Endothelial cell of umbilical vein (primary cell): ENCODE measurements around the gene HOXA1. TPM values are rescaled to one million over a fixed set of nuclear protein-coding genes. Genes with fewer than 3 reads are reported as not detected.

Source experiments
- BruUV-seq: library from RNA; stranded (reverse); fragments of 400-500 nt; replicated peaks from 2 replicates; lab custom pipeline; 2021; lab: Mats Ljungman, UMichigan
- CTCF ChIA-PET: fragments of 300-600, 350-600 bp; sonication (Branson Sonifier 250); formaldehyde crosslinking; loops from one replicate; lab custom pipeline; 2021; ENCODE audit warnings: antibody characterized with exemption, inconsistent platforms; lab: Charles Lee
- POLR2A ChIA-PET: fragments of 300-600, 350-600 bp; sonication (Branson Sonifier 250); formaldehyde crosslinking; loops from one replicate; lab custom pipeline; 2021; ENCODE audit warnings: antibody characterized with exemption, inconsistent platforms; lab: Charles Lee
- DNase-seq: peaks from one replicate; pipeline ENCODE4 v3.0.0-alpha.2; 2011; ENCODE audit warnings: low read depth, low spot score
- FAIRE-seq: peaks from 2 replicates; lab custom pipeline; 2011; peaks lifted over from hg19 to GRCh38; lab: Jason Lieb, UNC
- H2AFZ ChIP-seq: 2 replicates; pipeline ENCODE4 v1.6.0; 2012; ENCODE audit warnings: low read depth, low read length, control low read depth, inconsistent platforms
- H3K27ac ChIP-seq: 2 replicates; pipeline ENCODE4 v1.5.1; 2011; ENCODE audit warnings: low read depth, mild to moderate bottlenecking, control low read depth, low read length, moderate library complexity; ENCODE audit not compliant: insufficient read depth
- H3K27me3 ChIP-seq, 2 experiments: 2 replicates each; pipeline versions ENCODE4 v1.6.0 to v1.6.1; 2011; ENCODE audit warnings: low read length in 2 of 2, mixed read lengths in 1 of 2; ENCODE audit not compliant: control insufficient read depth in 2 of 2, insufficient read depth in 2 of 2
- H3K36me3 ChIP-seq, 2 experiments: 2 replicates in 1 of 2; 3 replicates in 1 of 2; pipeline ENCODE4 v1.5.1; 2011; ENCODE audit warnings: low read length in 2 of 2, mild to moderate bottlenecking in 1 of 2, moderate library complexity in 1 of 2; ENCODE audit not compliant: control insufficient read depth in 2 of 2, insufficient read depth in 2 of 2; ENCODE audit errors: extremely low read depth in 1 of 2
- H3K4me1 ChIP-seq: 3 replicates; pipeline ENCODE4 v1.5.1; 2011; ENCODE audit warnings: mild to moderate bottlenecking, low read length; ENCODE audit not compliant: control insufficient read depth, insufficient read depth; ENCODE audit errors: extremely low read depth
- H3K4me2 ChIP-seq: 2 replicates; pipeline ENCODE4 v1.6.1; 2011; ENCODE audit warnings: low read length, control low read depth, mixed read lengths; ENCODE audit not compliant: insufficient read depth
- H3K4me3 ChIP-seq, 3 experiments: fragments of 200-600 bp in 1 of 3; sonication (generic), shearing (Covaris generic) in 1 of 3; replicated peaks in 1 of 3; 2 replicates each; pipeline ENCODE4 v1.5.1; 2011 to 2016; ENCODE audit warnings: control low read depth in 3 of 3, low read length in 3 of 3, mild to moderate bottlenecking in 2 of 3, inconsistent platforms in 1 of 3, low read depth in 1 of 3, moderate library complexity in 1 of 3; ENCODE audit not compliant: insufficient read depth in 1 of 3
- H3K79me2 ChIP-seq: 2 replicates; pipeline ENCODE4 v1.6.0; 2012; ENCODE audit warnings: low read length, inconsistent platforms; ENCODE audit not compliant: control insufficient read depth, insufficient read depth
- H3K9ac ChIP-seq: replicated peaks from 2 replicates; pipeline ENCODE3; 2011; ENCODE audit warnings: low read length, control low read depth; ENCODE audit not compliant: insufficient read depth; ENCODE audit errors: extremely low read depth
- H3K9me1 ChIP-seq: replicated peaks from 3 replicates; pipeline ENCODE4 v1.6.0; 2011; ENCODE audit warnings: mild to moderate bottlenecking, low read length; ENCODE audit not compliant: control insufficient read depth, insufficient read depth; ENCODE audit errors: extremely low read depth
- H3K9me3 ChIP-seq: replicated peaks from 2 replicates; pipeline ENCODE4 v1.5.1; 2012; ENCODE audit warnings: low read length, inconsistent platforms; ENCODE audit not compliant: control insufficient read depth, insufficient read depth
- H4K20me1 ChIP-seq: replicated peaks from 2 replicates; pipeline ENCODE3; 2011; ENCODE audit warnings: mild to moderate bottlenecking, low read length; ENCODE audit not compliant: control insufficient read depth, insufficient read depth; ENCODE audit errors: extremely low read depth
- CTCF ChIP-seq, 2 donors: IDR thresholded peaks; 1 replicate in 1 of 2; 2 replicates in 1 of 2; pipeline ENCODE4 v1.5.1; 2011; ENCODE audit warnings: low read length in 2 of 2, mild to moderate bottlenecking in 2 of 2, moderate library complexity in 2 of 2, control low read depth in 1 of 2, inconsistent platforms in 1 of 2, low read depth in 1 of 2; ENCODE audit not compliant: insufficient read depth in 1 of 2; ENCODE audit errors: extremely low read depth in 1 of 2
- EZH2 ChIP-seq: IDR thresholded peaks from 2 replicates; pipeline ENCODE4 v1.6.1; 2012; ENCODE audit warnings: borderline replicate concordance, low read depth, mild to moderate bottlenecking, moderate library complexity, low read length, inconsistent platforms; ENCODE audit not compliant: severe bottlenecking
- FOS ChIP-seq: IDR thresholded peaks from 2 replicates; pipeline ENCODE4 v1.6.1; 2011; ENCODE audit warnings: mild to moderate bottlenecking, low read length, moderate library complexity, borderline replicate concordance; ENCODE audit not compliant: insufficient read depth
- GATA2 ChIP-seq: IDR thresholded peaks from 2 replicates; pipeline ENCODE4 v1.7.0; 2011; ENCODE audit warnings: low read depth, mild to moderate bottlenecking, moderate library complexity, mixed read lengths, low read length; ENCODE audit not compliant: insufficient read length, insufficient read depth
- JUN ChIP-seq: IDR thresholded peaks from 2 replicates; pipeline ENCODE4 v1.6.1; 2011; ENCODE audit warnings: borderline replicate concordance, low read depth; ENCODE audit not compliant: insufficient read length, insufficient read depth
- MAX ChIP-seq: IDR thresholded peaks from 2 replicates; pipeline ENCODE4 v1.6.1; 2011; ENCODE audit not compliant: insufficient read depth, insufficient read length
- MYC ChIP-seq: IDR thresholded peaks from one replicate; pipeline ENCODE4 v1.6.1; 2011; ENCODE audit warnings: mild to moderate bottlenecking, low read depth, low read length
- POLR2A ChIP-seq: IDR thresholded peaks from 2 replicates; pipeline ENCODE4 v1.6.1; 2012; ENCODE audit warnings: low read depth, mild to moderate bottlenecking, control low read depth, low read length
- POLR2AphosphoS5 ChIP-seq: IDR thresholded peaks from 2 replicates; pipeline ENCODE4 v1.6.1; 2012; ENCODE audit warnings: low read depth, mild to moderate bottlenecking, control low read depth, low read length, moderate library complexity; ENCODE audit not compliant: insufficient read depth
- dilution Hi-C: fragments of 300-500 bp; cut with MboI; formaldehyde crosslinking; loops from one replicate; pipeline ENCODE4 v1.15.0; 2019; ENCODE audit warnings: low sequenced_read_pairs; ENCODE audit not compliant: extremely low pct_ligation_motif_present
- intact Hi-C: fragments of 100-400 bp; cut with micrococcal nuclease; formaldehyde crosslinking; loops from one replicate; pipeline ENCODE4 v1.10.0; 2022
- polyA plus RNA-seq, 4 experiments: library from polyadenylated mRNA; depleted of rRNA in 3 of 4; stranded (reverse) in 3 of 4; unstranded in 1 of 4; fragments of >200 nt; gene quantifications; 2 replicates each; pipeline versions ENCODE4 v1.2.1 to v1.2.3, GENCODE V29; 2011 to 2012; ENCODE audit warnings: missing spikeins in 1 of 4
- total RNA-seq: library from RNA; stranded (reverse); gene quantifications from 2 replicates; pipeline ENCODE4 v1.2.3, GENCODE V29; 2021

HOXA1 gene
- total and polyA plus RNA-seq, 2 donors (not counting 3 experiments of a cell fraction or from before 2014, with no cell fraction given) = 1.2 to 2.4 TPM

GRCh38 chr7:27091941-27092818 is 3.6 kb downstream of the HOXA1 start:
- Histone ChIP-seq H3K79me2 (peaks cover 19% of the 10 kb centered on the region), H2AFZ (no peak overlapping the region), H3K36me3 (no peaks in the 10 kb centered on the region), H3K9ac (no peak overlapping the region), H3K27me3 (peaks cover 2 to 4% of the 10 kb centered on the region in 2 experiments), H3K27ac (no peak overlapping the region), H3K4me1 (peaks cover 16% of the 10 kb centered on the region), H3K9me3 (no peaks in the 10 kb centered on the region), H3K4me3 (no peak overlapping the region), H3K4me2 (no peak overlapping the region), H3K9me1 (no peaks in the 10 kb centered on the region), H4K20me1 (no peaks in the 10 kb centered on the region)
- BruUV-seq = no TSS peak
- POLR2A ChIA-PET = no interaction called here
- intact Hi-C loops = no loop called here
- CTCF ChIA-PET = interaction anchor here (1.7 to 9.6 kb wide), 4 partner anchors 10 to 410 kb away, joined by 4 to 124 read pairs (median 5); partner anchors contain the start of gene SKAP2
- FAIRE-seq = no peak
- no peak for TF ChIP-seq EZH2
- TF ChIP-seq POLR2A = no peak
- no peak for TF ChIP-seq MYC
- no peak for TF ChIP-seq GATA2
- no peak for TF ChIP-seq MAX
- TF ChIP-seq CTCF (IDR thresholded peaks at IDR 0.05; ENCODE audit: extremely low read depth in 1 of 2, insufficient read depth in 1 of 2, low read depth in 1 of 2, low read length in 2 of 2) = no peak
- TF ChIP-seq FOS = no peak
- TF ChIP-seq POLR2AphosphoS5 = no peak
- TF ChIP-seq JUN = no peak
- dilution Hi-C loops = no loop called here
- DNase-seq = no peak
